Nephron progenitor cell (in vitro differentiated cells): ENCODE results near the gene CHRNA5.
"Not testable (repeated sequence)": the region's sequence is repeated elsewhere in the genome, so short reads cannot be mapped to it uniquely, and the experiment has no call there.

Experiments used
- DNase-seq: peaks from one replicate; pipeline ENCODE4 v3.0.0; 2021
- H3K27ac Mint-ChIP-seq: 2 replicates; pipeline ENCODE4 v1.8.0; 2021; ENCODE audit warnings: mild to moderate bottlenecking, moderate library complexity, mixed read lengths
- H3K27me3 Mint-ChIP-seq: 2 replicates; pipeline ENCODE4 v1.8.0; 2021; ENCODE audit warnings: mild to moderate bottlenecking, low read depth, mixed read lengths; ENCODE audit not compliant: poor library complexity
- H3K36me3 Mint-ChIP-seq: 2 replicates; pipeline ENCODE4 v1.8.0; 2021; ENCODE audit warnings: low read depth, mixed read lengths
- H3K4me1 Mint-ChIP-seq: 2 replicates; pipeline ENCODE4 v1.8.0; 2021; ENCODE audit warnings: mixed read lengths
- H3K4me3 Mint-ChIP-seq: 2 replicates; pipeline ENCODE4 v1.8.0; 2021; ENCODE audit warnings: mild to moderate bottlenecking, moderate library complexity, mixed read lengths
- H3K9me3 Mint-ChIP-seq: 2 replicates; pipeline ENCODE4 v1.8.0; 2021; ENCODE audit warnings: mild to moderate bottlenecking, moderate library complexity, mixed read lengths
- TF ChIP-seq, protein P1 (sequence below): fragments of 200-600 bp; sonication (generic); IDR thresholded peaks from 2 replicates; pipeline ENCODE4 v1.5.0; 2021; ENCODE audit warnings: antibody characterized with exemption

CHRNA5 gene

DNA sequence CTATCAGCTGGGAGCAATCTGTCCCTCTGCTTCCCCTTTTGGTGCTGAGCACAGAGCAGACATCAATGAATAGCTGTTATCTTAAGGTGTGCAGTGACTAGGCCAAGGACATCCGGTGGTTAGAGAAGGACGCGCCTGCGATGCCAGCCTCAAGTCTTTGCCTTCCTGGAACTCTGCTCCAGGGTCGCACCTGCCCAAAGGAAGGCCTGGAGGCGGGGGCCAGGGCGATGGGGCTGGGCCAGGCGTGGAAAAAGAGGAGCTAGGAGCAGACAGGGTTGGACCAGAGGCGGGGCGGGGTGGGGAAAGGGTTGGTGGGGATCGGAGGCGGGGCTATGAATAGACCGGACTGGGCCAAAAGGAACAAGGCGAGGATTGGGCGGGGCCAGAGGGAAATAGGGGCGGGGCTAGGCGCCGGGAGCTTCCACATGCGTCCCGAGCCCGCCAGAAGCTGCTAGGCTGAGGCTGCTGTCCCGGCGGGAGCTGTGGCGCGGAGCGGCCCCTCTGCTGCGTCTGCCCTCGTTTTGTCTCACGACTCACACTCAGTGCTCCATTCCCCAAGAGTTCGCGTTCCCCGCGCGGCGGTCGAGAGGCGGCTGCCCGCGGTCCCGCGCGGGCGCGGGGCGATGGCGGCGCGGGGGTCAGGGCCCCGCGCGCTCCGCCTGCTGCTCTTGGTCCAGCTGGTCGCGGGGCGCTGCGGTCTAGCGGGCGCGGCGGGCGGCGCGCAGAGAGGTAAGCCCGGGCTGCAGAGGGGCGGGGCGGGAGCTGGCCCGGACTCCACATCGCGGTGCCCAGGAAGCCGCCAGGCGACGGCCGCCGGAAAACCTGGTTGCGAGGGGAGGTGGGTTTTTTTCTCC is at the start of gene CHRNA5:
Gene CHRNA5 (plus strand): TSS at position 424 of the 854 bp plus-strand sequence. CDS start 200 bp downstream, at position 624.
- Mint-ChIP-seq H3K4me1 (peaks cover 25% of the 10 kb centered on the region), H3K27ac (peak within 1 kb of the TSS; percentile 78), H3K36me3 (no peaks in the 10 kb centered on the region), H3K9me3 (no peaks in the 10 kb centered on the region), H3K4me3 (peak within 1 kb of the TSS; percentile 95), H3K27me3 (peaks cover 30% of the 10 kb centered on the region)
- peak; percentile 100 for DNase-seq
- TF ChIP-seq, protein P1, sequence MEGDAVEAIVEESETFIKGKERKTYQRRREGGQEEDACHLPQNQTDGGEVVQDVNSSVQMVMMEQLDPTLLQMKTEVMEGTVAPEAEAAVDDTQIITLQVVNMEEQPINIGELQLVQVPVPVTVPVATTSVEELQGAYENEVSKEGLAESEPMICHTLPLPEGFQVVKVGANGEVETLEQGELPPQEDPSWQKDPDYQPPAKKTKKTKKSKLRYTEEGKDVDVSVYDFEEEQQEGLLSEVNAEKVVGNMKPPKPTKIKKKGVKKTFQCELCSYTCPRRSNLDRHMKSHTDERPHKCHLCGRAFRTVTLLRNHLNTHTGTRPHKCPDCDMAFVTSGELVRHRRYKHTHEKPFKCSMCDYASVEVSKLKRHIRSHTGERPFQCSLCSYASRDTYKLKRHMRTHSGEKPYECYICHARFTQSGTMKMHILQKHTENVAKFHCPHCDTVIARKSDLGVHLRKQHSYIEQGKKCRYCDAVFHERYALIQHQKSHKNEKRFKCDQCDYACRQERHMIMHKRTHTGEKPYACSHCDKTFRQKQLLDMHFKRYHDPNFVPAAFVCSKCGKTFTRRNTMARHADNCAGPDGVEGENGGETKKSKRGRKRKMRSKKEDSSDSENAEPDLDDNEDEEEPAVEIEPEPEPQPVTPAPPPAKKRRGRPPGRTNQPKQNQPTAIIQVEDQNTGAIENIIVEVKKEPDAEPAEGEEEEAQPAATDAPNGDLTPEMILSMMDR, result no peak

GRCh38 chr15:78520035-78520434 is 45.3 kb upstream of the CHRNA5 start:
- DNase-seq, H3K4me3 Mint-ChIP-seq, H3K4me1 Mint-ChIP-seq, H3K36me3 Mint-ChIP-seq, H3K27ac Mint-ChIP-seq: not testable (repeated sequence)
- H3K9me3 Mint-ChIP-seq, result peaks cover 24% of the 10 kb centered on the region
- peaks cover 15% of the 10 kb centered on the region for H3K27me3 Mint-ChIP-seq

DNA sequence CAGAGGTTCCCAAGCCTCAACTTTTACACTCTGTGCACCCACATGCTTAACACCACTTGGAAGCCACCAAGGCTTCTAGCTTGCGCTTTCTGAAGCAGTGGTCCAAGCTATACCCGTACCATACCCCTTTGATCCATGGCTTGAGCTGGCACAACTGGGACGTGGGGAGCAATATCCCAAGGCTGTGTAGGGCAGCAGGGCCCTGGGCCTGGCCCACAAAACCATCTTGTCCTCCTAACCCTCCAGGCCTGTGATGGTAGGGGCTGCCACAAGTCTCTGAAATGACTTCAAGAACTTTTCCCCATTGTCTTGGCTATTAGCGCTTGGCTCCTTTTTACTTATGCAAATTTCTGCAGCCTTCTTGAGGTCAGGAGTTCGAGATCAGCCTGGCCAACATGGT is 41.1 kb upstream of the CHRNA5 start:
- H3K36me3 Mint-ChIP-seq, result no peaks in the 10 kb centered on the region
- H3K27me3 Mint-ChIP-seq, result peaks cover 11% of the 10 kb centered on the region
- no peaks in the 10 kb centered on the region for H3K4me1 Mint-ChIP-seq
- TF ChIP-seq, protein P1, result no peak
- H3K4me3 Mint-ChIP-seq, result no peak overlapping the region
- no peak overlapping the region for H3K27ac Mint-ChIP-seq
- no peak for DNase-seq
- H3K9me3 Mint-ChIP-seq, result peaks cover 28% of the 10 kb centered on the region

DNA sequence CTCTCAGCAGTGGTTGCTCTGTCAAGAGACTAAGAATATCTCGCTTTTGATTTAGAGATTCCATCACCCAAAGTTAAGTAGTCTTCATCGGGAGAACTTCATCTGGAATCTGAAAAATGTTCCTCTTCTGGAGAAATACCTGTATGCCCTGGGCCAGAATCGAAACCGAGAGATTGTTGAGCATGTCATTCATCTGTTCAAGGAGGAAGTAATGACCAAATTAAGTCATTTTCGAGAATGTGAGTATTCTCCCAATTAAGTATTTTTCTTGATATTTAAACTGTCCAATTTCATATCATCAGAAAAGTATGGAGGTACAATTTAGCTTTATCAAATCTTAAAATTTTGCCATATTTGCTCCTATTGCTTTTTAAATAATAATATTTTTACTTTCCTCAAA is 38.0 kb upstream of the CHRNA5 start:
- H3K36me3 Mint-ChIP-seq, result no peaks in the 10 kb centered on the region
- peaks cover 28% of the 10 kb centered on the region for H3K9me3 Mint-ChIP-seq

GRCh38 chr15:78533331-78533730 is 32.0 kb upstream of the CHRNA5 start:
- Mint-ChIP-seq H3K27me3 (peaks cover 9% of the 10 kb centered on the region), H3K4me3 (no peak overlapping the region), H3K36me3 (no peaks in the 10 kb centered on the region), H3K27ac (no peak overlapping the region), H3K4me1 (no peaks in the 10 kb centered on the region), H3K9me3 (no peaks in the 10 kb centered on the region)
- DNase-seq, result no peak
- TF ChIP-seq, protein P1, result no peak

More for the DNA sequence above, 38.0 kb upstream of the CHRNA5 start:
- Mint-ChIP-seq H3K27ac (no peak overlapping the region), H3K27me3 (peaks cover 8% of the 10 kb centered on the region), H3K4me3 (no peak overlapping the region), H3K4me1 (no peaks in the 10 kb centered on the region)
- TF ChIP-seq, protein P1, result no peak
- DNase-seq, result no peak

DNA sequence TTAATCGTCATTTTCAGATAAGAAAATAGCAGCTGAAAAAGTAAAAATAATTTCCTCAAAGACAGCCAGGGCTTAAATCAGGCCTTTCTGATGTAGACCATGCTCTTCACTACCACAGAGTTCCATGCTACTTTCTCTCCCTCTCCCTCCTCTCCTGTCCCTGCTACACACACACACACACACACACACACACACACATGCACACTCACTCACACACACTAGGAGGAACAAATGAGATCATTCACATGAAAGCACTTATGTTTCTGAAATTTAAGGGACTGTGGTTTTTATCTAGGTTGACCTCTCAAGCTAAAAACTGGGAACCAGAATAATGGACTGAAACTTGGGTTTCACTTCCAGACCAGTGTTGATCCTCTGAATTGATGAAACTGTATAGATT is 29.2 kb upstream of the CHRNA5 start:
- H3K36me3 Mint-ChIP-seq, result no peaks in the 10 kb centered on the region
- no peak overlapping the region for H3K4me3 Mint-ChIP-seq
- no peak overlapping the region for H3K27ac Mint-ChIP-seq
- no peak for DNase-seq
- H3K9me3 Mint-ChIP-seq, result no peaks in the 10 kb centered on the region
- TF ChIP-seq, protein P1, result no peak
- peaks cover 9% of the 10 kb centered on the region for H3K4me1 Mint-ChIP-seq
- peaks cover 9% of the 10 kb centered on the region for H3K27me3 Mint-ChIP-seq
